Stomach (tissue), 9 donors: ENCODE data around the gene RFTN1. TPM values are rescaled to one million over a fixed set of nuclear protein-coding genes. Genes with fewer than 3 reads are reported as not detected.
A peak's percentile ranks its signal among the peaks of the same experiment; 100 is the strongest.

Experiments
- DNase-seq, 2 donors: peaks; one replicate each; pipeline versions ENCODE4 v3.0.0 to v3.0.0-alpha.2; 2013 to 2019
- H3K27ac ChIP-seq, 5 donors: fragments of 200-600 bp in 4 of 5; sonication (generic) in 4 of 5; one replicate each; pipeline ENCODE4 v1.5.1; 2013 to 2019; ENCODE audit warnings: mild to moderate bottlenecking in 1 of 5, moderate library complexity in 1 of 5
- H3K27me3 ChIP-seq, 3 donors: fragments of 200-600 bp; sonication (generic); one replicate each; pipeline ENCODE4 v1.5.1; 2017 to 2019; ENCODE audit warnings: mixed run types in 1 of 3
- H3K36me3 ChIP-seq, 4 donors: fragments of 200-600 bp; sonication (generic); 1 replicate in 3 of 4; 2 replicates in 1 of 4; pipeline ENCODE4 v1.5.1; 2016 to 2019
- H3K4me1 ChIP-seq, 4 donors: fragments of 200-600 bp; sonication (generic); one replicate each; pipeline ENCODE4 v1.5.1; 2016 to 2019
- H3K4me3 ChIP-seq, 4 donors: fragments of 200-600 bp; sonication (generic) in 3 of 4; one replicate each; pipeline ENCODE4 v1.5.1; 2016 to 2019; ENCODE audit warnings: mild to moderate bottlenecking in 1 of 4
- H3K9me3 ChIP-seq, 4 donors: fragments of 200-600 bp; sonication (generic); one replicate each; pipeline ENCODE4 v1.5.1; 2016 to 2019
- CTCF ChIP-seq, 7 experiments: fragments of 450-650 bp in 4 of 7; fragments of 200-600 bp in 3 of 7; sonication (generic) in 3 of 7; IDR thresholded peaks; one replicate each; pipeline ENCODE4 v1.5.1; 2016 to 2019; ENCODE audit warnings: antibody characterized with exemption in 7 of 7, control low read depth in 2 of 7, mild to moderate bottlenecking in 1 of 7
- EP300 ChIP-seq: sonication (generic); formaldehyde crosslinking; IDR thresholded peaks from one replicate; pipeline ENCODE4 v1.6.1; 2017; ENCODE audit warnings: antibody characterized with exemption
- POLR2A ChIP-seq, 4 donors: fragments of 450-650 bp; IDR thresholded peaks; one replicate each; pipeline ENCODE4 v1.6.1; 2016; ENCODE audit warnings: antibody characterized with exemption in 4 of 4, control low read depth in 2 of 4, mild to moderate bottlenecking in 1 of 4, moderate library complexity in 1 of 4
- POLR2AphosphoS5 ChIP-seq, 3 donors: sonication (generic); formaldehyde crosslinking; IDR thresholded peaks; one replicate each; pipeline ENCODE4 v1.6.1; 2016; ENCODE audit warnings: antibody characterized with exemption in 3 of 3
- WGBS, 5 donors: extraction: QIAGEN DNeasy Blood & Tissue Kit in 3 of 5; methylation state at CpG; one replicate each; pipeline versions ENCODE4 v1.1.5 to v1.1.7; 2013 to 2018; 5-methylcytosine and 5-hydroxymethylcytosine counted together
- intact Hi-C: fragments of 100-400 bp; cut with DNase I; formaldehyde crosslinking; loops from one replicate; pipeline ENCODE4 v1.15.1; 2023; ENCODE audit warnings: low total_unique reads
- polyA plus RNA-seq, 3 donors: library from polyadenylated mRNA; stranded (reverse); fragments of 200-250 nt; gene quantifications; one replicate each; pipeline ENCODE4 v1.2.3, GENCODE V29; 2013
- total RNA-seq, 5 donors: library from RNA; depleted of rRNA; stranded (reverse); fragments of >200 nt; gene quantifications; one replicate each; pipeline versions ENCODE4 v1.1.0 to v1.2.3, GENCODE V29; 2014 to 2016
- donor health status: healthy with polysubstance abuse.
- donor health status: Bipolar disorder and iron deficiency.
- donor health status: healthy.

The RFTN1 gene
- total and polyA plus RNA-seq, 8 donors = 4.6 to 103 (median 18.9) TPM

- Histone ChIP-seq H3K36me3 (peaks cover 0 to 11% (median 0%) of the 10 kb centered on the region in 4 donors), H3K9me3 (no peaks in the 10 kb centered on the region), H3K4me1 (peaks cover 0 to 19% (median 0%) of the 10 kb centered on the region in 4 donors), H3K27me3 (no peaks in the 10 kb centered on the region), H3K4me3 (no peak overlapping the region), H3K27ac (no peak overlapping the region)
- no peak for TF ChIP-seq POLR2A (IDR thresholded peaks at IDR 0.05)
- TF ChIP-seq EP300 = no peak
- TF ChIP-seq CTCF (IDR thresholded peaks at IDR 0.05) = no peak
- intact Hi-C loops = no loop called here
- 54 to 63% (median 55%) methylated on average over 5 of the region's 5 CpGs for WGBS, 5 donors
- DNase-seq = peak in 1 of 2 donors; percentile 41
Observed at GRCh38 chr3:16377196-16377595, 136.3 kb downstream of the RFTN1 start.

GRCh38 chr3:16375891-16376290 is 137.6 kb downstream of the RFTN1 start:
- DNase-seq = no peak
- H3K4me1 ChIP-seq = peaks cover 0 to 32% (median 3%) of the 10 kb centered on the region in 4 donors
- no peaks in the 10 kb centered on the region for H3K27me3 ChIP-seq
- no peaks in the 10 kb centered on the region for H3K9me3 ChIP-seq
- no peak overlapping the region for H3K4me3 ChIP-seq
- H3K27ac ChIP-seq = no peak overlapping the region
- WGBS, 5 donors = 71 to 82% (median 79%) methylated on average over 6 of the region's 6 CpGs
- peaks cover 0 to 11% (median 0%) of the 10 kb centered on the region in 4 donors for H3K36me3 ChIP-seq
- TF ChIP-seq EP300 = no peak
- intact Hi-C loops = no loop called here

GRCh38 chr3:16374935-16375245 is 138.6 kb downstream of the RFTN1 start:
- Histone ChIP-seq H3K4me3 (no peak overlapping the region), H3K4me1 (peaks cover 0 to 37% (median 10%) of the 10 kb centered on the region in 4 donors), H3K36me3 (peaks cover 0 to 13% (median 0%) of the 10 kb centered on the region in 4 donors), H3K27ac (no peak overlapping the region), H3K9me3 (no peaks in the 10 kb centered on the region), H3K27me3 (no peaks in the 10 kb centered on the region)
- DNase-seq = no peak
- WGBS, 5 donors = 50 to 69% (median 57%) methylated on average over 2 of the region's 2 CpGs
- TF ChIP-seq POLR2AphosphoS5 (IDR thresholded peaks at IDR 0.05) = no peak
- TF ChIP-seq EP300 = no peak
- no peak for TF ChIP-seq POLR2A (IDR thresholded peaks at IDR 0.05)
- TF ChIP-seq CTCF (IDR thresholded peaks at IDR 0.05) = no peak
- intact Hi-C loops = no loop called here

GRCh38 chr3:16374047-16374934 is 139.2 kb downstream of the RFTN1 start:
- TF ChIP-seq POLR2AphosphoS5 (IDR thresholded peaks at IDR 0.05) (no peak), CTCF (IDR thresholded peaks at IDR 0.05) (no peak), POLR2A (IDR thresholded peaks at IDR 0.05) (no peak), EP300 (no peak)
- H3K27me3 ChIP-seq = no peaks in the 10 kb centered on the region
- H3K36me3 ChIP-seq = peaks cover 0 to 19% (median 0%) of the 10 kb centered on the region in 4 donors
- peaks cover 0 to 37% (median 13%) of the 10 kb centered on the region in 4 donors for H3K4me1 ChIP-seq
- no peak overlapping the region for H3K4me3 ChIP-seq
- no peak for DNase-seq
- WGBS, 5 donors = 76 to 80% (median 78%) methylated on average over 17 of the region's 17 CpGs
- no peaks in the 10 kb centered on the region for H3K9me3 ChIP-seq
- H3K27ac ChIP-seq = no peak overlapping the region
- intact Hi-C loops = no loop called here
